Keratinocyte (primary cell): ENCODE data around the gene LAMB4.

ENCODE experiments used
- CTCF ChIP-seq, 3 experiments: IDR thresholded peaks in 1 of 3; conservative IDR thresholded peaks in 1 of 3; optimal IDR thresholded peaks in 1 of 3; 2 replicates in 2 of 3; 3 replicates in 1 of 3; pipeline versions ENCODE3 to v1.5.1; 2011; ENCODE audit warnings: low read length in 3 of 3, mild to moderate bottlenecking in 3 of 3, moderate library complexity in 2 of 3, control low read depth in 1 of 3, inconsistent platforms in 1 of 3; ENCODE audit not compliant: insufficient read depth in 2 of 3; ENCODE audit errors: extremely low read depth in 1 of 3
- EZH2 ChIP-seq: IDR thresholded peaks from one replicate; pipeline ENCODE4 v1.6.1; 2012; ENCODE audit warnings: inconsistent platforms, mild to moderate bottlenecking, low read length, moderate library complexity

- no peak for TF ChIP-seq CTCF (optimal IDR thresholded peaks at IDR 0.05 in 1 of 3, IDR thresholded peaks at IDR 0.05 in 1 of 3, conservative IDR thresholded peaks at IDR 0.05 in 1 of 3; ENCODE audit: extremely low read depth in 1 of 3, insufficient read depth in 2 of 3, low read length in 3 of 3)
- no peak for TF ChIP-seq EZH2
Measured at GRCh38 chr7:107989618-107990373, 140.4 kb downstream of the LAMB4 start.
